Memory B cell (primary cell): ENCODE data around the gene USP47.

Source experiments
- ATAC-seq: fragments of 150-1000 bp; cut with Tn5 transposase; 2 replicates; pipeline ENCODE4 v1.10.0; 2021; ENCODE audit warnings: low read depth, mild to moderate bottlenecking, moderate library complexity
- DNase-seq, 2 donors: peaks; one replicate each; pipeline ENCODE4 v3.0.0; 2022; ENCODE audit warnings: low spot score in 2 of 2
- H3K27ac Mint-ChIP-seq: one replicate; pipeline ENCODE4 v1.8.0; 2022; ENCODE audit warnings: mild to moderate bottlenecking, moderate library complexity, mixed read lengths
- H3K27me3 Mint-ChIP-seq: one replicate; pipeline ENCODE4 v1.8.0; 2022; ENCODE audit warnings: mixed read lengths
- H3K36me3 Mint-ChIP-seq: one replicate; pipeline ENCODE4 v1.8.0; 2022; ENCODE audit warnings: mild to moderate bottlenecking, mixed read lengths
- H3K4me1 Mint-ChIP-seq: one replicate; pipeline ENCODE4 v1.8.0; 2022; ENCODE audit warnings: mixed read lengths
- H3K4me3 Mint-ChIP-seq: one replicate; pipeline ENCODE4 v1.8.0; 2022; ENCODE audit warnings: mild to moderate bottlenecking, moderate library complexity, mixed read lengths
- H3K9me3 Mint-ChIP-seq: one replicate; pipeline ENCODE4 v1.8.0; 2022; ENCODE audit warnings: mixed read lengths

USP47 gene

DNA sequence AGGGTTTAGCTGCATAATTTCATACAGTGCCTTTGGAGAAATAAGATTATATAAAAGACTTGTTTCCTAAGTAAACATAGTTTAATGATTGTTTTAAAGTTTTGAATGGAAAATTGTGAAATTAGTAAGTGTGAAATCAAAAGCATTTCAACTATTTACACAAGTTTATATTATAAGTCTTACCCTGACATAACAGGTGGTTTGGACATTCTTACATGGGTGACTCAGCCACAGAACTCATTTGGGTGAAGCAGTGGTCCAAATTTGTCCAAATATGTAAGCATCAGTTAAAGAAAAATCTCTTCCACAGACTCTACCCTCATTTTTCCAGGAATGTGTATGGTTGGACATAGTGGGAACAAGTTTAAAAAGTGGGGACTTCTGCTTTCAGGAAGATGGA is 68.0 kb downstream of the USP47 start:
- DNase-seq (no peak), ATAC-seq (no peak)
- Mint-ChIP-seq H3K9me3 (no peaks in the 10 kb centered on the region), H3K27ac (no peak overlapping the region), H3K4me1 (no peaks in the 10 kb centered on the region), H3K36me3 (peaks cover 31% of the 10 kb centered on the region), H3K4me3 (no peak overlapping the region), H3K27me3 (no peaks in the 10 kb centered on the region)

DNA sequence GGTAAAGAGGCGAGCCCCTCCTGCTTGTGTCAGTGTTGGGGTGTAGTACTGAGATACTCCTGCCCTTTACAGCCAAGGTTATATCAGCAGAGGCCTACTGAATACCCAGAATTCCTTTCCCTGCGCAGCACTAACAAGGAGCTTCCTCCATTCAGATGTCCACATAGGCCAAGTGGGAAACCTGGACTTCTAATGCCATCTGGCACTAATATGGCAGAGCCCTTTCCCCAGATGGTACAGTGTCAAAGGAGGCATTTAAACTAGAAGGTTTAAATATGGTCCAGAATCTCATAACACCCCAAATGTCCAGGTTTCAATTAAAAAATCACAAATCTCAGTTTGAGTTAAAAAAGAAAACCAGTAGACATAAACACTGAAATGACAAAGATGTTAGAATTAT is 68.8 kb downstream of the USP47 start:
- ATAC-seq, result no peak
- Mint-ChIP-seq H3K27me3 (no peaks in the 10 kb centered on the region), H3K4me3 (no peak overlapping the region), H3K9me3 (no peaks in the 10 kb centered on the region), H3K36me3 (peaks cover 32% of the 10 kb centered on the region), H3K4me1 (no peaks in the 10 kb centered on the region), H3K27ac (no peak overlapping the region)
- DNase-seq, result no peak

DNA sequence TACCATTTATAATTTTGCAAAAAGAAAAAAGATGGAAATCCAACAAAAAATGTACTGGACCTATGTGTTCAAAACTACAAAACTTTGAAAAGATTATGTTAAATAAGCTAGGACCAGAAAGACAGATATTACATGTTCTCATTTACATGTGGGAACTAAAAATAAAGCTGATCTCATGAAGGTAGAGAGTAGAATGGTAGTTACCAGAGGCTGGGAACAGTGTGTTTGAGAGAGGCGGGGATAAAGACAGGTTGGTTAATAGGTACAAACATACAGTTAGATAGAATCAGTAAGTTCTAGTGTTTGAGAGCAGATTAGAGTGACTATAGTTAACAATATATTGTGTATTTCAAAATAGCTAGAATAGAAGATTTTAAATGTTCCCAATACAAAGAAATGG is 71.6 kb downstream of the USP47 start:
- no peaks in the 10 kb centered on the region for H3K9me3 Mint-ChIP-seq
- H3K36me3 Mint-ChIP-seq, result peaks cover 28% of the 10 kb centered on the region
- no peak for ATAC-seq
- no peak overlapping the region for H3K27ac Mint-ChIP-seq
- no peaks in the 10 kb centered on the region for H3K27me3 Mint-ChIP-seq
- no peaks in the 10 kb centered on the region for H3K4me1 Mint-ChIP-seq
- no peak for DNase-seq
- H3K4me3 Mint-ChIP-seq, result no peak overlapping the region

DNA sequence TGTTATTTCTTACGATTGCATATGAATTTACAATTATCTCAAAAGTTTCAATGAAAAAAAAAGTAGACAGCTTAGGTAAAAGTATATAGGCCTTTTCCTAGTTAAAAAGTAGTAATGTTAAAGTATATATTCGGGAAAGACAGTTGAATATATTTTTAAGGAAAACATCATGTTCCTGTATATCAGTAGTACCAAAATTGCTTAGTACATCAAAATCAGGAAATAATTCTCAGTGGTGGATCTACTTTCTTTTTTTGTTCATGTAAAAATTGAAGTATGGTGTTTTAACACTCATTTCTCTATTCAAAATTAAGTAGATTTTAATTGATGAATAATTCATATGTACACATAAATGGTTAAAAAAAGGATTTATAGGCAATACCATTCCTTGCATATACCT is 73.9 kb downstream of the USP47 start:
- ATAC-seq (no peak), DNase-seq (no peak)
- Mint-ChIP-seq H3K27ac (no peak overlapping the region), H3K9me3 (no peaks in the 10 kb centered on the region), H3K4me1 (no peaks in the 10 kb centered on the region), H3K36me3 (peaks cover 26% of the 10 kb centered on the region), H3K4me3 (no peak overlapping the region), H3K27me3 (no peaks in the 10 kb centered on the region)

DNA sequence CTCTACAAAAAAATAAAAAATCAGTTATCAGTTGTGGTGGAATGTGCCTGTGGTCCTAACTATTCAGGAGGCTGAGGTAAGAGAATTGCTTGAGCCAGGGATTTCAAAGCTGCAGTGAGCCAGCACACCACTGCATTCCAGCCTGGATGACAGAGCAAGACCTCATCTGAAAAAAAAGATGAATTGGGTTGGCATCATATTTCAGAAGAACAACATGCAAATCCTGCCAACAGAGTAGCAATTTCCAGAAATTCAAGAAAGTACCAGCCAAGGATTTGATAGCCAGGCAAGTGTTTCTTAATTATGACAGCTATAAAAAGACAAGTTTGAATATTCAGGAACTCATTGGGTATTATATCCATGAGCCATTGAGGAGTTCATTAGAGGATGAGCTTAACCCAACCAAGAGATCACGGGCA is 75.2 kb downstream of the USP47 start:
- DNase-seq (no peak), ATAC-seq (no peak)
- H3K36me3 Mint-ChIP-seq, result peaks cover 17% of the 10 kb centered on the region
- peak overlapping the region; percentile 33 for H3K27ac Mint-ChIP-seq
- H3K4me1 Mint-ChIP-seq, result no peaks in the 10 kb centered on the region
- no peaks in the 10 kb centered on the region for H3K9me3 Mint-ChIP-seq
- no peak overlapping the region for H3K4me3 Mint-ChIP-seq
- no peaks in the 10 kb centered on the region for H3K27me3 Mint-ChIP-seq

DNA sequence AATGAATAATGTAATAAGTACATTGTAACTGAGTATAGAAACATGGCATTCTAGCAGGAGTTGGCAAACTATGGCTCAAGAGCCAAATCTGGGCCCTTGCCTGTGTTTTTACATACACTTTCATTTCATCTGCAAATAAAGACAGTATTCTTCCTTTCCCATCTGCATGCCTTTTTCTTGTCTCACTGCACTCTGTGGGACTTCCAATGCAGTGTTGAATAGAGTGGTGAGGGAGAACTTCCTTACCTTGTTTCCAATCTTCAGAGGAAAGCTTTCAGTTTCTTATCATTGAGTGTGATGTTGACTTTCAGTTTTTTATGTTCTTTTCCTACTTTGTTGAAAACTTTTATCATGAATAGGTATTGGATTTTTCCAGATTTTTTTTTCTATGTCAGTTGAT is 82.1 kb downstream of the USP47 start:
- Mint-ChIP-seq H3K4me3 (no peak overlapping the region), H3K36me3 (peaks cover 42% of the 10 kb centered on the region), H3K27ac (no peak overlapping the region), H3K27me3 (no peaks in the 10 kb centered on the region), H3K9me3 (peaks cover 6% of the 10 kb centered on the region), H3K4me1 (peaks cover 11% of the 10 kb centered on the region)
- DNase-seq (no peak), ATAC-seq (no peak)

DNA sequence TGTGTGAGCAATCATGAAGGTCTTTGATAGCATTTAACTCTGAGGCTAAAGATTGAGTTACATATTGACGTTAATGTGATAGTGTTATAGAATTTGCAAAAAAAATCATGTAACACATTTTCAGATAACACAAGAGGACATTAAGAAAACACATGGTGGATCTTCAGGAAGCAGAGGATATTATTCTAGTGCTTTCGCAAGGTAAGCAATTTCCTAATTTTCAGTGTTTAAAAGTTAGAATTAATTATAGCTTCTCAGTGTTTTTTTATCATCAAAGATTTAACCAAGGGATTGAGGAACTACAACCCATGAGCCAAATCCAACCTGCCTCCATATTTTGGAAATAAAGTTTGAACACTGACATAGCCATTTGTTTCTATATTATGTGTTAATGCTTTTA is 88.1 kb downstream of the USP47 start:
- Mint-ChIP-seq H3K27ac (no peak overlapping the region), H3K9me3 (peaks cover 6% of the 10 kb centered on the region), H3K27me3 (no peaks in the 10 kb centered on the region), H3K4me3 (no peak overlapping the region), H3K4me1 (peaks cover 8% of the 10 kb centered on the region), H3K36me3 (peaks cover 45% of the 10 kb centered on the region)
- no peak for ATAC-seq
- no peak for DNase-seq

DNA sequence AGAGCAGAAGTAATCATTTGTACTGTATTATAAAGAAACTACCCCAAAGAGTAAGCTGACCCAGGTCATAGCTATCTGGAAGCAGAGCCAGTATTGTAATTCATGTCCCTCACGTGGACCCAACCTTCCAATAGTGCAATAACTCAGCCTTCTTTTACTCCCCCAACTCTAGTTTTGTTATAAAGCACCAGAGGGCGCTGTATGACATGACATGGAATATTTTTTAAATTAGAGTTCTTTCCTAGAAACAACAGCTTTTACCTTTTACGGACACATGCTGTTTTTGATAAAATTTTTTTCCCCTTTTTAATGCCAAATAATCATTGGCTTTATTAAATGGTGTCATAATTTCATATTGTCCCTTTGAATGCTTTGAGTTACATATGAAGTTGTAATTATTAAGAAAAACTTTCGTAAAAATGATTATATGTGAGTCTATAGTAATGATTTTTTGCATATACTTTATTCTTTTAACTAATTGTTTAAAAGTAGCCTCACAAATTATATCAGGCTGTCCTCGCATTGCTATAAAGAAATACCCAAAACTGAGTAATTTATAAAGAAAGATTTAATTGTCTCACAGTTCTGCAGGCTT is 89.8 kb downstream of the USP47 start:
- ATAC-seq (peak; percentile 29), DNase-seq (no peak)
- no peak overlapping the region for H3K4me3 Mint-ChIP-seq
- peaks cover 1% of the 10 kb centered on the region for H3K4me1 Mint-ChIP-seq
- peaks cover 4% of the 10 kb centered on the region for H3K9me3 Mint-ChIP-seq
- no peaks in the 10 kb centered on the region for H3K27me3 Mint-ChIP-seq
- peaks cover 36% of the 10 kb centered on the region for H3K36me3 Mint-ChIP-seq
- no peak overlapping the region for H3K27ac Mint-ChIP-seq

DNA sequence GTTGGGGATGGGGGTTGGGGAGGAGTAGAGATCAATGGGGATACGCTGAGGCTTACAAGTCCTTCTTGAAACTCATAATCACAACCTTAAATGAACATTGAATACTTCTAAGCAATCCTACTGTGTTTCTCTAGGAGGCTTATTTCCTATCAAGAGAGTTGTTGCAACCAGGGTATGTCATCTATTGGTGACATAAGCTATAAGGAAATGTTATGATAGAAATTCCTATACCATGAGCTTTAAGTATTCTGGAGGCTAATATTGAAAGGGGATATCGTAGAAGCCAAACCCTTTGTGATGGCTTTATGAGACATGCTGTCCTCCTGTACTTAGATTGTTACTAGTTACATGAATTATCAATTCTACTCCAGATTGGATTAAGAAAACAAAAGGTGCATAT is 93.8 kb downstream of the USP47 start:
- no peaks in the 10 kb centered on the region for H3K9me3 Mint-ChIP-seq
- H3K4me1 Mint-ChIP-seq, result no peaks in the 10 kb centered on the region
- ATAC-seq, result no peak
- H3K4me3 Mint-ChIP-seq, result no peak overlapping the region
- H3K27ac Mint-ChIP-seq, result no peak overlapping the region
- peaks cover 37% of the 10 kb centered on the region for H3K36me3 Mint-ChIP-seq
- H3K27me3 Mint-ChIP-seq, result no peaks in the 10 kb centered on the region
- DNase-seq, result no peak

DNA sequence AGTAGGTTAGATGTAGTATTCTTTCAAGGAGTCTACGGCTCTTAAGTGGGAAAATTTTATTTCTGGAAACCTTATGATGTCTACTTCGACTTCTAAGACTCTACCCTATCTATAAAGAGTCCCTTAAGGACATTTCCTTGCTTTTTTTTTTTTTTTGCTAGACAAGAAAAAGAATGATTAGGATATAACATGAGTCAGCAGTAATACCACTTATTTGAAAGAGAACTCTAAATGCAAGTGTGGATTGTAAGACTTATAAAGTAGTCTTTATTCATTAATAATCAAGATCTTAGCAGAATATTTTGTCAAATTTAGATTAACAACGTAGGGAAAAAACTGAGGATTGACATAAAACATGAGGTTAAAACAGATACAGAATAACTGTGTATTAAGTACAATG is 95.7 kb downstream of the USP47 start:
- H3K27me3 Mint-ChIP-seq, result no peaks in the 10 kb centered on the region
- H3K27ac Mint-ChIP-seq, result no peak overlapping the region
- DNase-seq (no peak), ATAC-seq (no peak)
- H3K4me3 Mint-ChIP-seq, result no peak overlapping the region
- H3K36me3 Mint-ChIP-seq, result peaks cover 44% of the 10 kb centered on the region
- no peaks in the 10 kb centered on the region for H3K9me3 Mint-ChIP-seq
- H3K4me1 Mint-ChIP-seq, result no peaks in the 10 kb centered on the region

DNA sequence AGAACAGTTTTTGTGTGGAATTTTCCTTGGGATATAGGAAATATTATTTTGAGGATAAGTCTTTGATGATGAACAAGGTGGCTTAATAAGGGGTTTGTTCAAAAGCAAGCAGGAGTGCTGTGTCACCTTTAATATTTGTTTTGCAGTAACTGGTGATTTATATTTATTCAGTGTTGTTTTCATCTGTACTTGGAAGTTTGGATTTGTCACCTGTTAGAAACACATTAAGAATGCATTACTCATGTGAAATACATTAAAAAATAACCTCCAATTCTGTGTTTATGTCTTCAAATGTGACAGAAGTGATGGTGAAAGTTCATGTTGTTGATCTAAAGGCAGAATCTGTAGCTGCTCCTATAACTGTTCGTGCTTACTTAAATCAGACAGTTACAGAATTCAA is 96.2 kb downstream of the USP47 start:
- Mint-ChIP-seq H3K4me3 (no peak overlapping the region), H3K9me3 (no peaks in the 10 kb centered on the region), H3K27me3 (no peaks in the 10 kb centered on the region), H3K27ac (peak overlapping the region; percentile 64), H3K4me1 (no peaks in the 10 kb centered on the region), H3K36me3 (peaks cover 44% of the 10 kb centered on the region)
- no peak for ATAC-seq
- no peak for DNase-seq

DNA sequence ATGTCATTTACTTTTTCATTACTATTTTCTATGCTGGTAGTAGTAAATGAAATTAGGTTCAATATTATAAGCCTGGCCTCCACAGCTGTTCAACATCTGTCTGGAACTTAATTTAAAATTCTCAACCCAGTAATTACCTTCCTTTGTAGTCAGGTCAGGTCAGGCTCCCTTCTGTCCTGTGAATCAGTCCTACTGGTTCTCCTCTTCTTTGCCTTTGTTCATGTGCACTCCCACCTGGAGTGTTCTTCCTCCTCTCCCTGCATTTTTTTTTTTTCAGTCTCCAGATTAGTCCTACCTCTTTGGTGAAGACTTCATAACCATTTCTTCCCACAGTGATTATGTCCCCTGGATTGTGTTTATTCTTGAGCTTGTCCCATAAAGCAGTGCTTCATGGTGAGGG is 98.8 kb downstream of the USP47 start:
- Mint-ChIP-seq H3K27me3 (no peaks in the 10 kb centered on the region), H3K4me1 (no peaks in the 10 kb centered on the region), H3K9me3 (no peaks in the 10 kb centered on the region), H3K4me3 (no peak overlapping the region), H3K36me3 (peaks cover 28% of the 10 kb centered on the region), H3K27ac (no peak overlapping the region)
- no peak for ATAC-seq
- no peak for DNase-seq

DNA sequence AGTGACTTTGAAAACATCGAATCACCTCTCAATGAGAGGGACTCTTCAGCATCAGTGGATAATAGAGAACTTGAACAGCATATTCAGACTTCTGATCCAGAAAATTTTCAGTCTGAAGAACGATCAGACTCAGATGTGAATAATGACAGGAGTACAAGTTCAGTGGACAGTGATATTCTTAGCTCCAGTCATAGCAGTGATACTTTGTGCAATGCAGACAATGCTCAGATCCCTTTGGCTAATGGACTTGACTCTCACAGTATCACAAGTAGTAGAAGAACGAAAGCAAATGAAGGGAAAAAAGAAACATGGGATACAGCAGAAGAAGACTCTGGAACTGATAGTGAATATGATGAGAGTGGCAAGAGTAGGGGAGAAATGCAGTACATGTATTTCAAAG is 100.9 kb downstream of the USP47 start:
- no peaks in the 10 kb centered on the region for H3K9me3 Mint-ChIP-seq
- H3K36me3 Mint-ChIP-seq, result peaks cover 26% of the 10 kb centered on the region
- DNase-seq (no peak), ATAC-seq (no peak)
- no peaks in the 10 kb centered on the region for H3K4me1 Mint-ChIP-seq
- H3K27ac Mint-ChIP-seq, result no peak overlapping the region
- no peak overlapping the region for H3K4me3 Mint-ChIP-seq
- H3K27me3 Mint-ChIP-seq, result no peaks in the 10 kb centered on the region

DNA sequence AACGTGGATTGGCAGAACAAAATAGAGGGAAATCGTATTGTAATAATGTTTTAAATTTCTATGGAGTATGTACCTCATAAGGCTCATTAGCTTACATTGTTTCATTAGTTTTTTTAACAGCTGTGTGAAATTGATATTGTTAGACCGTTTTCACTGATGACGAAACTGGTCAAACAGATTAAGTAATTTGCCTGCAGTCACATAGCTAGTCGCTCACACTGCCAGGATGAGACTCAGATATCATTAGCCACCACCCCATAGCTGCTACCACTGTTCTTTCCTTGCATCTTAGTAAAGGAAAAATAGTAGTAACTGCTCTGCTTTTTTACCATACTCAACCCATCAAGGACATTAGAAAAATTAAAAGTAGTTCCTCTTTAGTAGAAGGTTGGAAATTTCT is 102.7 kb downstream of the USP47 start:
- Mint-ChIP-seq H3K27me3 (no peaks in the 10 kb centered on the region), H3K36me3 (peaks cover 22% of the 10 kb centered on the region), H3K9me3 (no peaks in the 10 kb centered on the region), H3K27ac (no peak overlapping the region), H3K4me1 (no peaks in the 10 kb centered on the region), H3K4me3 (no peak overlapping the region)
- DNase-seq, result no peak
- no peak for ATAC-seq

DNA sequence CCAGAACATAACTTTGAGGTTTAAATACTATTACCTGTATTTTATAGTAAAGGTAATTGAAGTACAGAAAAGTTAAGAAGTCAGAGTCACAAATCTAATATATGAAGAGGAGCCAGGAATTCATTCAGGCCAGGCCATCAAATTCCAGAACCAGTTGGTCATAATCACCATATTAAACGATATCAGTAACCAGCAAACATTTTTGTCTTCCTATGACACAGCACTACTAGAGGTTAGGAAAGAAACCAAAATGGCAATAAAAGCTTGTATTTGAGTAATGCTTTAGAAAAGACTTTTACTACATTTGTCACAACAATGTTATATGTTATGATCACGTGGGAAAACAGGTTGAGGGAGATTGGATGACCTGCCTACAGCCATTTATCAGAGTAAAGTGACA is 104.4 kb downstream of the USP47 start:
- no peak overlapping the region for H3K27ac Mint-ChIP-seq
- no peaks in the 10 kb centered on the region for H3K4me1 Mint-ChIP-seq
- no peak for DNase-seq
- no peak for ATAC-seq
- no peak overlapping the region for H3K4me3 Mint-ChIP-seq
- peaks cover 21% of the 10 kb centered on the region for H3K36me3 Mint-ChIP-seq
- no peaks in the 10 kb centered on the region for H3K27me3 Mint-ChIP-seq
- H3K9me3 Mint-ChIP-seq, result no peaks in the 10 kb centered on the region
